ENCODE results near the gene PIN1. TPM values are rescaled to one million over a fixed set of nuclear protein-coding genes. Genes with fewer than 3 reads are reported as not detected.

PIN1 gene
- total RNA-seq, 1 donor from 2014 or later = 71.6 TPM

DNA sequence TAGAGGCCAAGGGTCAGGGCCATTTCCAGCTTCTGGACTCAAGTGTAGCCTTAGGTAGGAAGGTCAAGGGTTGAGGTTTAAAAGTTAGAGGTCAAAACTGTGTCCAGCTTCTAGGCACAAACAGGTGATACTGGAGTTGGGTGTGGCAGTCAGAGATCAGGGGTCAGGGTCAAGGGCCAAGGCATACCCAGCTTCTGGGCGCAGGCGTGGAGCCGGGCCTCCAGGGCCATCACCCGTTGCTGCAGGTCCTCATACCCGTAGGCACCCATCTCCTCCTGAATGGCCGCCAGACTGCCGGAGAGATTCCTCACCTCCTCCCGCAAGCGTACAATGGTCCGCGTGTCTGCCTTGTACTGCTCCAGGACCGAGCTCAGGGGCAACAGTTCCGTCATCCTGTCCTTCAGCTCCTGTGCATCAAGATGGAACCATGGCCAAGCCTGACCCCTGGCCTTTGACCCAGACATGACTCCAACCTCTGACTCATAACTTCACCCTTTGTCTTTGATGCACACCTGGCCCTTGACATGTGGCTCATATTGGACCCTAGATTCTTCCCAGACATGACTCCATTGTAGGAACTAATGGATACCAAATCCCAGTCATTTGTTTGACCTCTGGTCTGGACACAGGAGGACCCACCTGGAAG, 22.1 kb downstream of the PIN1 start:
- DNase-seq = no peak

DNA sequence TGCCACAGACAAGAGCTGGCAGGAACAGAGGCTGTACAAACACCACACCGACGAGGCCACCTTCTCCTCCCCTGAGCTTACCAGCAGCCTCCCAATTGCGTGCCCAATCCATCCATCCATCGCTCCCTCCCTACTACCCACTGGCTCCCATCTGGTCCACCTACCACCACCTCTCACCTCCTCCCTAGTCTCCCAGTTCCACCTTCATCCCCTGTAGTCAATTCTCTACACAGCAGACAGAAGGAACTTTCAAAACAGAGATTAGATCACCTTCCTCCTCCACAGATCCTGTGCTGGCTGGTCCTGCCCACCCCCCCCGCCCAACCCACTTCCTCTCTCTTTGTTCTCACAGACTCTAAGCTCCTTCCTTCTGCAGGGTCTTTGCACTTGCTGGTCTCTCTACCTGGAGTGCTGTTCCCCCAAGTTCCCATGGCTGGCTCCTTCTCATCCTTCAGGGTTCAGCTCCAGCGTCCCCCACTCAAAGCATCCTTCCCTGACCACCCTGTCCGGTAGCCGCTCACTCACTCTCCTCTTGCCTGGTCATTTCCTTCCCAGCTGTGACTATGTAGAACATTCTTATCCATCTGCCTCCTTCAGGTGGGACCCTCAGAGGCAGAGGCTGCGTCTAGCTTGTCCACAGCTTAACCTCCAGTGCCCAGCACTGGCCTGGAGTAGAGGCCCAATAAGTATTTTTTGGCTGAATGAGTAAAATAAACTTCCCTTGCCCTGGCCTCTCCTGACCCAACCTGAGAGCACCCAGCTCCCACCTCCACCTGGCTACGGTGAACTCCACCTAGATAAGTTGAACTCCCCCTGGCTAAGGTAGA, 23.0 kb downstream of the PIN1 start:
- DNase-seq = no peak

DNA sequence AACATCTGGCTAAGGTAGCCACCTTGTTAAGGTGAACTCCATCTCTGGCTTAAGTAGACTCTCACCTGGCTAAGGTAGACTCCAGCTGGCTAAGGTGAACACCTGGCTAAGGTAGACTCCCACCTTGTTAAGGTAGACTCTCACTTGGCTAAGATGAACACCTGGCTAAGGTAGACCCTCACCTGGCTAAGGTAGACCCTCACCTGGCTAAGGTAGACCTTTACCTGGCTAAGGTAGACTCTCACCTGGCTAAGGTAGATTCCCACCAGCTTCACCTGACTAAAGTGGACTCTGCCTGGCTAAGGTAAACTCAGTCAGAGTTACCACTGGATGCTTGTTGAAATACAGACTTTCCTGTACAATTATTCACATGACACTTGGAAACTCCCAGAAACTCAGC, 23.6 kb downstream of the PIN1 start:
- no peak for DNase-seq

DNA sequence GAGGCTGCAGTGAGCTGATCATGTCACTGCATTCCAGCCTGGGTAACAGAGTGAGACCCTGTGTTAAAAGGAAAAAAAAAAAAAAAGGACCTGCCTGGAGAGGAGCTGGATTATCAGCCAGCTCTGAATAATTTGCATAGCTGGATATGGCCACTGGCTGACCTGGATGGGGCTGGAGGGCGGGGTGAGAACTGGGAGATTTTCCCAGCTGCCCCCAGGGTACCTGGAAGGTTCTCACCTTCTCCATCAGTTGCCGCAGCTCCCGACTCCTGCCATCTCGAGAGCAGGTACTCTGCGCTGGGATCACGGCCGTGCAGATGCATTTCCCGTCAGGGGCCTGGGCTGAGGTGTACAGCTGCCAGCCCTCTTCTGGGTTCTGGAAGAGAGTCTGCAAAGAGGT, 25.3 kb downstream of the PIN1 start:
- no peak for DNase-seq

DNA sequence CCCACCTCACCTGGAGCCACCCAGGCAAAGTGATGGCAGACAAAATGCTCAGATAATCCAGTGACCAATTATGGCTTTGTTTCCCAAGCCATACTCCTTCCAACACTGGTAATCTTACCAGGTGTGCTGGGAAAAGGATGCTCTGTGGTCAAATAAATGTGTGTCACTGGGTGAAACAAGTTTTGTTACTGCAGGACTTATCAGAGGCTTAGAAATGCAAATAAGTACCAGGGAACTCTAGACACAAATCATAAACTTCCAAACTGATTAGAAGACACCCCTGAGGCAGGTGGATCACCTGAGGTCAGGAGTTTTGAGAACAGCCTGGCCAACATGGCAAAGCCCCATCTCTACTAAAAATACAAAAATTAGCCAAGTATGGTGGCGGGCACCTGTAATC, 26.4 kb downstream of the PIN1 start:
- DNase-seq = no peak

DNA sequence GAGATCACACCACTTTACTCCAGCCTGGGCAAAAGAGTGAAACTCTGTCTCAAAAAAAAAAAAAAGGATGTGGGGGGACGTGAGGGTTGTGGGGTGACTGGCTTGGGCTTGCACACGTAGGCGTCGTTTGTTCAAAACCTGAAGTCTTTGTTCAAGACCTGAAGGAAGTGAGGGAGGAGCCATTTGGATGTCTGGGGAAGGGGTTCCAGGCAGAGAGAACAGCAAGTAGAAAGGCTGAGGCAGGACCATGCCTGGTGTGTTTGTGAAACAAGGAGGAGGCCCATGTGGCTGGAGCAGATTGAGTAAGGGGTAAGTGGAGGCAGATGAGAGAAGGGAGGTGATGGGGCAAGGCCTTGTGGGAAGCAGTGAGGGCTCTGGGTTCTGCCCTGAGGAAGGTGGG, 27.8 kb downstream of the PIN1 start:
- DNase-seq = no peak

DNA sequence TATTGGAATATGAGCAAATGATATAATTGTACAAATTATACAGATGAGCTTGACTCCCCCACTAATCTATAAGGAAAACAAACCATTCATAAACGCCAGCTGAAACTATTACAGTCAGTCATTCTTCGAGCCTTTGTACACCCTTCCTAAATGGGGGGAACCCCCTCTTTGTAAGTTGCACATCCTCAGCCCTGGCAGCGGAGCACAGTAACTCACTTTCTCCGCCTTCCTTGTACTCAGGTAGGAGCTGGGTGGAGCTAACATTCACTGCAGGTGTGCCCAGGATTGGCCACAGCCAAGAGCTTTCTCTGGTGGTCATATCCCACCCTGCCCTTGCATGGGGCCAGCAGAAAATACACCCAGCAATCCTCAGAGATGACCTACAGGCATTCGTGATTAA, 28.6 kb downstream of the PIN1 start:
- no peak for DNase-seq

DNA sequence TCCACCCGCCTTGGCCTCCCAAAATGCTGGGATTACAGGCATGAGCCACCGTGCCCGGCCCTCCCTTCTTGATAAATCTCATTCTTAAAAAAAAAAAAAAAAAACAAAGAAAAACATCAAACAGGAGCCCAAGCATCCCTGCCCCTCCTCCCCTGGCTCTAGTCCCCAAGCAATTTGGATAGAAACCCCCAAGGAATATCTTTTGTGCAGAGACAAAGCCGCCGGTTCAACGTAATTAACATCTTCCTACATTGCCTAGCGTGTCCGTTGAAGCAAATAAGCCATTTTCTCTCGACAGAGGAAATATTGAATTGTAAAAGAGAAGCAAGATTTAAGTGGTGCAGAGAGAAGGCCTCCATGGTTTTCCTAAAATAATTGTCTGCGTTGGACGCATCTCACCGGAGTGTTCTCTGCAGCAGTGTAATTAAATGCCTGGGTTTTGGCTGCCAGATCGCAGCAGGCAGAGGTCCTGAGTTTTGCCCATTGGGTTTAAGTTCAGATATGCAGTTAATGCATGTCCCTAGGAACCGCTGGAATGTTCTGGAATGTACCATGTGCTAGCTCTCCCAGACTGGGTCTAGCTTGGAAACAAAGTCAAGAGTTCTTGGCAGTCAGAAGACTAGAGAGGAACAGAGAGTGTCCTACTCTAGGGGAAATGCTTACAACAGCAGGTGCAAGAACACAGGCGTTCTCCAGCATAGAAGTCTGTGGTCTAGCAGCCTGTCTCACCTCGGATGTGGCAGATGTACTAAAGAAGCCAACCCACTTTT, 30.8 kb downstream of the PIN1 start:
- no peak for DNase-seq

DNA sequence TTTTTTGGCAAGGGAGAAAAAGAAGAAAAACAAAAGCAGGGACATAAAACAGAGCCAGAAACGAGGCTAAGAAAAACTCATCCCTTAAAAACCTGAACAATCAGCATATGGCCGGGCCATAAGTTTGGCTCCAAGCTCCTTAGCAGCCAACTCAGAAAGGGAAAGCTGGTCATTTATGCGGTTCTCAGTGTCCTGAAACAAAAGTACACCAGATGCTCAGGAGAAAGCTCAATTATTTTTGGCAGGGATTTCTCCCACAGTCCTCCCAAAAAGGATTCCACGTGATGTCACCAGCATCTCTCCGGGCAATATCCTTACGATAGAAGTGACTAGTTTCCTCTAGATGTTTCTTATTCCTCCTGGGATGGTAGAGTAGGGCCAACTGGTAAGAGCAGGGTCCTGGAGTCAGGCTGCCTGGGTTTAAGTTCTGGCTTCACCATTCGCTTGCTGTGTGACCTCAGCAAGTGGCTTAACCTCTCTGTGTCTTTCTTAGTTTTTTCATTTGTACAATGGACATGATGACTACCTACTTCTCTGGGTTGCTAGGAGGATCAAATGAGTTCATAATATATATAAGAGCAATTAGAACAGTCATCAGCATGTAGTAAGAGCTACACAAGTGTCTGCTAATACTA, 34.0 kb downstream of the PIN1 start:
- DNase-seq = peak; percentile 35

DNA sequence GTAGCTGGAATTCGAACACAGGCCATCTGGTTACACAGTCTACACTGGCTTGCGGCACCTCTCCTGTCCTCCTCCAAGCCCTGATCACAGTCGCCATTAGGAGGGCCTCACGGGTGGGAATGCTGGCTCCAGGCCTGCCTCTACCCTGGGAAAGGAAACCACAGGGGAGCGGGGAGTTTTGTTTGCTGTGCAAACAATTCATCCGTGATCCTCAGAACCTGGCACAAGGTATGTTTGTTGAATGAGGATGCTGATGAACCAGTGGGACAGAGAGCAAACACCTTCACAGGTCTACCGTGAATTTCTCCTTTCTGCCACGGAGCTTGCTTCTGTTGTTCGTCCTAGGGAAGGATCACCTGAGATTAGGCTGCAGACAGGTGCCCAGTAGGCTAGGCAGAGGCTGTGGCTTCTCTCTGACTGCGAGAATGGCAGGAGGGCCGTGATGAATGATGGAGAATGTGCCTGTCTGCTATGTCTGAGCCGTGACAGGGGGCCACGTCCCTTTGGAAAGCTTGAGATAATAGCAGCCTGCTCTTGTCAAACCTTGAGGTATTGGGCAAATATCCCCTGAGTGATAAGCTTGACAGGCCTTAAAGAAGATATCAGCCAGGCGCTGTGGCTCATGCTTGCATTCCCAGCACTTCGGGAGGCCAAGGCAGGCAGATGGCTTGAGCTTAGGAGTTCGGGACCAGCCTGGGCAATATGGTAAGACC, 36.7 kb downstream of the PIN1 start:
- DNase-seq = no peak

DNA sequence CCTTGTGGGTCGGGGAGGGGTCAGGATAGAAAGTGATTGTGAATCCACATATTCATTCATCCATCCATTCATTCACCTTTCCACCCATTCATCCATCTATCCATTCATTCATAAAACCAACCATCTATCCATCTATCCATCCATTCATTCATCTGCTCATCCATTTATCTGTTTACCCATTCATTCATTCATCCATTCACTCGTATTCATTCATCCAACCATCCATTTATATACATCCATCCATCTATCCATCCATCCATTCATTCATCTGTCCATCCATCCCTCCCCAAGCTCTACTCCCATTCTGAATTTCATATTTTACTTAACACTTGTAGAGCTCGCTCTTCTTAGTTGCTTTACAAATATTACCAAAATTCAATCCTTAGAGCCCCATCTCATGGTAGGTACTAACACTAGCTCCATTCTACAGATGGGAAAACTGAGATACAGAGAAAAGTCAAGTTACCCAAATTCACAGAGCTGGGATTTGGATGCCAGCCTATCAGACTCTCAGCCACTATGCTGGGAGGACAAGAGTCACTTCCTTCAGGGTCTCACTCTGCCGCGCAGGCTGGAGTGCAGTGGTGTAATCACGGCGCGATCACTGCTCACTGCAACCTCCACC, 37.6 kb downstream of the PIN1 start:
- DNase-seq = no peak

DNA sequence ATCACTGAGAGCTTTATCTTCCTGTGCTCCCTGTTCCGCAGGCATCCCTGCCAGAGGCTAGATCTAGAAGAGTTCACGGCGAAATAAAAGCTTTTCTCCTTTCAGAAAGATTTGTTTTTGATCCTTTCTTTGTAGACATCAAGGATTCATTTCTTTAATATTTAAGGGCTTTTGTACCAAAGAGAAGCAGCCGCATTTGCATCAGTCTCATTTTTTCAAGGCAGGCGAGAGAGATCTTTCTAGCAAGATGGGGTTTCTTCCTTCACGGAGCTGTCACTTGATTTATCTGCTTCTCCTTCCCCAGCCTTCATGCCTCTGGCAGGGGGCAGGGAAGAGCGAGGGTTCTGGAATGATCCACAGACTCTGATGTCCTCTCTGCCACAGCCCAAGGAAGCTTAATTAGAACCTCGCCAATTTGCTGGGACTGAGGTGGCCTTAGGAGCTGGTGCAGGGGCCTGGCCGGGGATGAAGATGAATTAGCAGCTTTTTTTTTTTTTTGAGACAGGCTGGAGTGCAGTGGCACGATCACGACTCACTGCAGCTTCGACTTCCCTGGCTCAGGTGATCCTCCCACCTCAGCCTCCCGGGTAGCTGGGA, 40.0 kb downstream of the PIN1 start:
- no peak for DNase-seq

DNA sequence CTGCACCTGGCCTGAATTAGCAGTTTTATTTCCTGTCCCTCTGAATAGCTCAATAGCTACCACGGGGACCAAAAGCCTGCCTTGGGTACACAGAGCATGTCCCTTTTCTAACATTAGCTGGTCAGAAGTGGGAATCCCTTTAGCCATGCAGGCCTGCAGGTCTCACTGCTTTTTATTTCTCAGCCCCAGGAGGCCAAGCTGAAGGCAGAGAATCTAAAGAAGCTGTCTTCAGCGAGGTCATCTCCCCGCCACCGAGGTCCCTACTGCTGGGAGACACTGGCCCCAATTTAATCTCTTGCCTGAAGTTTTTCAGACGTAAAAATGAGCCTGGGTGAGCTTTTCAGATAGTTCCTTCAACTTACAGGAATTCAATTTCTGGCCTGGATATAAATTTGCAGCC, 40.7 kb downstream of the PIN1 start:
- DNase-seq = no peak

DNA sequence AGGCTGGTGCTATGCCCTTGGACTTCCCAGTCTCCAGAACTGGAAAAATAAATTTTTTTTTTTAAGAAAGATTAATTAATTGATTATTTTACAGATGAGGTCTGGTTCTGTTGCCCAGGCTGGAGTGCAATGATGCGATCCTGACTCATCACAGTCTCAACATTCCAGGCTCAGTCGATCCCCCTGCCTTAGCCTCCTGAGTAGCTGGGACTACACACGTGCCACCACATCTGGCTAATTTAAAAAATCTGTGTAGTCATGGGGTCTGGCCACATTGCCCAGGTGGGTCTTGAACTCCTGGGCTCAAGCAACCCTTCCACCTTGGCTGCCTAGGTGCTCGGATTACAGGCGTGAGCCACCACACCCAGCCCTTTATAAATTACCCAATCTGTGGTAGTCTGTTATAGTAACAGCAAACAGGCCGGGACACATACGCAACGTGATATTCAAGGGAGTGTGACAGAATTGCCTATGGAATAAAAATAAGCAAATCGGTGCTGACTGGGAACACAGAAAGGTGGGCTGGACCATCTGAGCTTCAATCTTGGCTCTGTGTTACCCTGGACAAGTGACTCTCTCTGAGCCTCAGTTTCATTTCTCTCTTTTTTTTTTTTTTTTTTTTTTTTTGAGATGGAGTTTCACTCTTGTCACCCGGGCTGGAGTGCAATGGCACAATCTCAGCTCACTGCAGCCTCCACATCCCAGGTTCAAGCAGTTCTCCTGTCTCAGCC, 42.8 kb downstream of the PIN1 start:
- DNase-seq = no peak

DNA sequence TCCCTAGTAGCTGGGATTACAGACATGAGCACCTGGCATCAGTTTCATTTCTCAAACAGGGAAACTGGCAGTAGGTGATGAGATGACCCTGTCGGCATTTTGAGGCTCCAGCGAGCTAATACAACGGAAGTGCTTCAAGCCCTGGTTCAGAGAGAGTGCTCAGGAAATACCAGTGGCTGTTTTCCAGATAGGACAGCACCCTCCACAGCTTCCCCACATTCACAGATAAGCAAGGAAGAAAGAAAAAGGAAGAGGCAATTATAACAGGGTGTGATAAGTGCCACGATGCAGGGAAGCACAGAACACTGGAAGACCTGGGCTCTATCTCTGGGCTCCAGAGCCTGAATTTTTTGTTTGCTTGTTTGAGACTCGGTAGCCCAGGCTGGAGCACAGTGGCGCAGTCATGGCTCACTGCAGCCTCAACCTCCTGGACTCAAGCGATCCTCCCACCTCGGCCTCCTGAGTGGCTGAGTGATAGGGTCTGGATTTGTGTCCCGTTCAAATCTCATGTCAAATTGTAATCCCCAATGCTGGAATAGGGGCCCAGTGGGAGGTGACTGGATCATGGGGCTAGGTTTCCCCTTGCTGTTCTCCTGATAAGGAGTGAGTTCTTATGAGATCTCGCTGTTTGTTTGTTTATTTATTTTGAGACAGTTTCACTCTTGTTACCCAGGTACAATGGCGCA, 43.5 kb downstream of the PIN1 start:
- no peak for DNase-seq

DNA sequence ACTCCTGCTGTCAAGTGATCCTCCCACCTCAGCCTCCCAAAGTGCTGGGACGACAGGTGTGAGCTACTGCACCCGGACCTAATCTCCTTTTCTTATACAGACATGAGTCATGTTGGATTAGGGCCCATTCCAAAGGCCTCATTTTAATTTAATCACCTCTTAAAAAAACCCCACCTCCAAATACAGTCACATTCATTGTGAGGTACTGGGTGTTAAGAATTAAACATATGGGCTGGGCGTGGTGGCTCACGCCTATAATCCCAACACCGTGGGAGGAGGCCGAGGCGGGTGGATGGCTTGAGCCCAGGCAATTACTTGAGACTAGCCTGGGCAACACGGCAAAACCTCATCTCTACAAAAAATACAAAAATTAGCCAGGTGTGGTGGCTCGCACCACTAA, 46.6 kb downstream of the PIN1 start:
- peak; percentile 26 for DNase-seq

DNA sequence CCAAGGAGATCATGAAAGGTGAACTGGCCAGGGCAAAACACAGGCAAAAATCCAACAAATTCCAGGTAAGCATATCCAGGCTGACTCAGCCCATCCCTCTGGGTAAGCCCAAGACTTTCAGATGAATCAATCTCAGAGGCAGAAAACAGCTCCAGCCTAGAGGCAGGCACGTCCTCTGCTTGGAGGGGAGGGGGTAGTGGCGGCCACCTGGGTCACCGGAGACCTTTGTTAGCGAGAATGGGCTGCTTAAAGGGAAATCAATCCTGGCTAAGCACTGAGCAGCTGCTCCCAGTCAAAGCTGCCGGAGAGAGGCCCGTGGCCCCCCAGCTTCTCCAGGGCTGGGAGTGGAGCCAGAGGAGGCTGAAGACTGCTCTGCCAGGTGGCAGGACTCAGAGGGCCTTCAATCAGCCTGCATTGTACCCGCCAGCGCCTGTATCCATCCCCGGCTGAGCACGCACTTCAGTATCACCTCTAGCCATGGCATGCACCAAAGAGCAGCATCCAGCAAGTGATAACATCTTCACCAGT, 48.2 kb downstream of the PIN1 start:
- DNase-seq = peak; percentile 92

DNA sequence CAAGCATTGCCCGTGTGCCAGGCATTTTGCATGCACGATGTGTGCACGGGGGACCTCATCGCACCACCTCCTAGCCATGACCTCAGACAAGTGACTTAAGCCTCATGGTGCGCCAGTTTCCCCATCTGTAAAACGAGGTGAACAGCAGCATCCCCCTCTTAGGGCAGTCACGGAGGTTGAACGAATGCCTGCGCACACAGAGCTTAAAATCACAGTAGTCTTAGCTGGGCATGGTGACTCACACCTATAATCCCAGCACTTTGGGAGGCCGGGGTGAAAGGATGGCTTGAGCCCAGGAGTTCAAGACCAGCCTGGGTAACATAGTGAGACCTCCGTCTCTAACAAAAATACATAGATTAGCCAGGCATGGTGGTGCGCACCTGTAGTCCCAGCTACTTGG, 48.6 kb downstream of the PIN1 start:
- no peak for DNase-seq

DNA sequence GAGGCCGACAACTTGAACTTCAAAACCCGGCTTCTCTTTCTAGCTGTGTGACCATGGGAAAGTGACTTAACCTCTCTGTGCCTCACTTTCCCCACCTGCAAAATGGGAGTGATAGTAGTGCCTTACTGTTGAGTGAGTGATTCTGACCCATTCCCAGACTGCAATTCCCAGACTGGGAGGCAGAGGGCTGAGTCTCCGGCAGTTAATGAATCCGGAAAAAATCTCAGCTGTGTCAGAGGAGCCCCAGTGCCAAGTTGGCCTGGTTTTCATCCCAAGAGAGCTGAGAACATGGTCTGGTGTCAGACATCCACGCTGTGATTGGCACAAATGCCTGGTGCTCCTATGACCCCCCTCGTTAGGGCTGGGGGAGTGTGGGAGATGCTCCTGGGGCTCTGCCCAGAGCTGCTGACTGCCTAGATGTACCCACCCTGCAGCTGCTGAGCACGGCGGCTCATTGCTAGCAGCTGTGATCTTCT, 50.0 kb downstream of the PIN1 start:
- DNase-seq = peak; percentile 98
